GM08714 (cell line): ENCODE measurements around the gene CEP55.
"Not testable (repeated sequence)": the region's sequence is repeated elsewhere in the genome, so short reads cannot be mapped to it uniquely, and the experiment has no call there.

Experiments
- H3K4me3 ChIP-seq: fragments of 200-500 bp; sonication (Bioruptor generic); 2 replicates; pipeline ENCODE4 v1.5.1; 2014; ENCODE audit warnings: mild to moderate bottlenecking, low read length, inconsistent platforms
- ZNF274 ChIP-seq: IDR thresholded peaks from 2 replicates; pipeline ENCODE4 v1.6.1; 2012; ENCODE audit warnings: mild to moderate bottlenecking, low read depth, low read length

The CEP55 gene

GRCh38 chr10:93463723-93464476 lies 32.5 kb upstream of the CEP55 start:
- TF ChIP-seq ZNF274, result no peak
- H3K4me3 ChIP-seq, result no peak overlapping the region

GRCh38 chr10:93464776-93465388 lies 31.5 kb upstream of the CEP55 start:
- TF ChIP-seq ZNF274, result no peak
- no peak overlapping the region for H3K4me3 ChIP-seq

- no peak for TF ChIP-seq ZNF274
Measured at GRCh38 chr10:93465806-93466675, 30.4 kb upstream of the CEP55 start.

GRCh38 chr10:93467635-93468034 lies 28.8 kb upstream of the CEP55 start:
- not testable (repeated sequence) for H3K4me3 ChIP-seq

More at GRCh38 chr10:93465806-93466675, 30.4 kb upstream of the CEP55 start:
- H3K4me3 ChIP-seq, result no peak overlapping the region

GRCh38 chr10:93468461-93469213 lies 27.8 kb upstream of the CEP55 start:
- no peak for TF ChIP-seq ZNF274
- no peak overlapping the region for H3K4me3 ChIP-seq

- H3K4me3 ChIP-seq, result no peak overlapping the region
- no peak for TF ChIP-seq ZNF274
Measured at GRCh38 chr10:93469454-93469853, 27.0 kb upstream of the CEP55 start.

- no peak overlapping the region for H3K4me3 ChIP-seq
- TF ChIP-seq ZNF274, result no peak
Measured at GRCh38 chr10:93471110-93471651, 25.2 kb upstream of the CEP55 start.

- no peak overlapping the region for H3K4me3 ChIP-seq
- TF ChIP-seq ZNF274, result no peak
Measured at GRCh38 chr10:93473161-93473560, 23.3 kb upstream of the CEP55 start.

- TF ChIP-seq ZNF274, result no peak
- no peak overlapping the region for H3K4me3 ChIP-seq
Measured at GRCh38 chr10:93473804-93474472, 22.5 kb upstream of the CEP55 start.

- no peak for TF ChIP-seq ZNF274
- H3K4me3 ChIP-seq, result no peak overlapping the region
Measured at GRCh38 chr10:93475227-93475626, 21.2 kb upstream of the CEP55 start.

- H3K4me3 ChIP-seq, result no peak overlapping the region
Measured at GRCh38 chr10:93475871-93476270, 20.5 kb upstream of the CEP55 start.

GRCh38 chr10:93476756-93477155 lies 19.7 kb upstream of the CEP55 start:
- no peak for TF ChIP-seq ZNF274
- no peak overlapping the region for H3K4me3 ChIP-seq

More at GRCh38 chr10:93475871-93476270, 20.5 kb upstream of the CEP55 start:
- TF ChIP-seq ZNF274, result no peak

GRCh38 chr10:93478873-93479272 lies 17.5 kb upstream of the CEP55 start:
- TF ChIP-seq ZNF274, result no peak
- no peak overlapping the region for H3K4me3 ChIP-seq
